Subcutaneous adipose tissue (tissue), 4 donors: Measurements from ENCODE around the gene GLYATL1. TPM values are rescaled to one million over a fixed set of nuclear protein-coding genes. Genes with fewer than 3 reads are reported as not detected.

Source experiments
- total RNA-seq, 4 donors: library from RNA; depleted of rRNA; stranded (reverse); fragments of >200 nt; gene quantifications; one replicate each; pipeline ENCODE4 v1.1.0, GENCODE V29; 2016
- TF ChIP-seq, protein P1 (sequence below): fragments of 450-650 bp; IDR thresholded peaks from one replicate; pipeline ENCODE4 v1.5.1; 2016; ENCODE audit warnings: low read depth, mild to moderate bottlenecking, control low read depth, antibody characterized with exemption, moderate library complexity

The GLYATL1 gene
- total RNA-seq: not detected

DNA sequence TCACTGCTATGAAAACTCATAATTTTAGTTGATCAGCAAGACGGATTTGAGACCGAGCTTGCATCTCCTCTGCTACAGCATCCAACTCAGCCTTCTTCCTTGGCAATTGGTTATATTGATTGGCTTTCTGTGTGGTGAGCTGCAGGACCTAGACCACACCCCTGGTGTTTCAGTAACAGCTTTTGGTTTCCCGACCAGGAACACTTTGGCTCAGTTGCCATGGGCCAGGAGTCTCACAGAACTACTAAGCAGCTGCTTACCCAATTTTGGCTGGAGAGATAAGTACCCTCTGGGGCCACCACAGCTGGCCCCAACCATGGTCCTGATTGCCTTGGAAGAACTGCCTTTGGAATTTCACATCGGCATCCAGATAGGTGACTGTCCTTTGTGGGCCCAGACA is at the start of gene GLYATL1:
GLYATL1 (plus strand) TSS at position 212 of the 400 bp plus-strand sequence. CDS start 7,600 bp downstream, outside the sequence.
- TF ChIP-seq, protein P1, sequence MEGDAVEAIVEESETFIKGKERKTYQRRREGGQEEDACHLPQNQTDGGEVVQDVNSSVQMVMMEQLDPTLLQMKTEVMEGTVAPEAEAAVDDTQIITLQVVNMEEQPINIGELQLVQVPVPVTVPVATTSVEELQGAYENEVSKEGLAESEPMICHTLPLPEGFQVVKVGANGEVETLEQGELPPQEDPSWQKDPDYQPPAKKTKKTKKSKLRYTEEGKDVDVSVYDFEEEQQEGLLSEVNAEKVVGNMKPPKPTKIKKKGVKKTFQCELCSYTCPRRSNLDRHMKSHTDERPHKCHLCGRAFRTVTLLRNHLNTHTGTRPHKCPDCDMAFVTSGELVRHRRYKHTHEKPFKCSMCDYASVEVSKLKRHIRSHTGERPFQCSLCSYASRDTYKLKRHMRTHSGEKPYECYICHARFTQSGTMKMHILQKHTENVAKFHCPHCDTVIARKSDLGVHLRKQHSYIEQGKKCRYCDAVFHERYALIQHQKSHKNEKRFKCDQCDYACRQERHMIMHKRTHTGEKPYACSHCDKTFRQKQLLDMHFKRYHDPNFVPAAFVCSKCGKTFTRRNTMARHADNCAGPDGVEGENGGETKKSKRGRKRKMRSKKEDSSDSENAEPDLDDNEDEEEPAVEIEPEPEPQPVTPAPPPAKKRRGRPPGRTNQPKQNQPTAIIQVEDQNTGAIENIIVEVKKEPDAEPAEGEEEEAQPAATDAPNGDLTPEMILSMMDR: no peak

DNA sequence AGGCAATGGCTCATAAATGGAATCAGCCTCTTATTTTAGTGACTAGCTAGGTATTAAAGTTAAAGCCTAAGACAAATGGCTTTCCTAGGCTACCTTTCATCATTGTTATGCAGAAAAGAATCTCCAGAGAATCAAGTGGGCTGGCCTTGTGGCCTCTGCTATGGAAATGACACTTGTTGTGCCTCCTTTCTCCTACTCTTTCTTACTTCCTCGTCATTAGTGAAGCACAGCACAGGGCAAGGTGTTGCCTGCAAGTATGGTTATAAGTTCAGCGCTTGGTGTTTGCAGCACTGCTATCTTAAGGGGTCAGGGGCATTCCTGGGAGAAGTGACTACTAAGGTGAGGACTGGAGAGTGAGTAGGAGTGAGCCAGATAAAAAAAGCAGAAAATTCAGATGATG is 45.4 kb upstream of the GLYATL1 start:
- TF ChIP-seq, protein P1: no peak

DNA sequence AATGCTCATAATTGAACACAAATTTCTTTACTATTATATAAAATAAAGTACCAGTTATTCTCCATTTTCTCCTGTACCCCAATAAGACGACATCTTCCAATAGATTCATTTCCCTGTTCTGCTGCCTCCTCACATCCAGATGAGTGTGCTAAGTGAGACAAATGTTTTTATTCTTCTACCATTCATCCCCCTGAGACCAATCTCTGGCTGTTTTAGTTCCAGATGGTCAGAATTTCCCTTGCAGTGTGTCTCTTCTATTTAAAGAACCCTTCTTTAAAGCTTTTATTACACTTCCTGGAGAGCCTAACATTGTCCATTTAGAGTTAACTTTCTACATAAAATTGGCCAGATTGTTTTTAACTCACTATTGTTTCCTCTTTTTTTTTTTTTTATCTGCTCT is 41.2 kb upstream of the GLYATL1 start:
- TF ChIP-seq, protein P1: no peak

GRCh38 chr11:58900479-58901420 is 38.5 kb upstream of the GLYATL1 start:
- TF ChIP-seq, protein P1: no peak

DNA sequence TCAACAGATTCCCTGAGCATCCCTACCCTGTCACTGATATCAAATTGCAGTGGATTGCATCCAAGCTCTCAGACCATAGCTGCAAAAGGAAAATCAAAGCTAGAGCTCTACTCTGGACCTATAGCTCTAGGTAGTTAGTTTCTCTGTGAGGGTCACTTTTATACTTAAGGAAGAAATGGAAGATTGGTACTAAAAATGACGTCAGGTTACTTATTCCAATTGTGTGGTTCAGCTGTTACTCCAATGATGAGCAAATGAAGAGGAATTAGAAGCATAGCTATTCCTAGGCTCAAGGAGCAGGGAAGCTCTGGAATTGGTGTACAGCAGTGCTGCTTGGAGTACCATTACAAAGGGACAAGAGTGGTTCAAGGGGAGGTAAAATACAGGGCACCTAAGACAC is 36.4 kb upstream of the GLYATL1 start:
- TF ChIP-seq, protein P1: no peak

DNA sequence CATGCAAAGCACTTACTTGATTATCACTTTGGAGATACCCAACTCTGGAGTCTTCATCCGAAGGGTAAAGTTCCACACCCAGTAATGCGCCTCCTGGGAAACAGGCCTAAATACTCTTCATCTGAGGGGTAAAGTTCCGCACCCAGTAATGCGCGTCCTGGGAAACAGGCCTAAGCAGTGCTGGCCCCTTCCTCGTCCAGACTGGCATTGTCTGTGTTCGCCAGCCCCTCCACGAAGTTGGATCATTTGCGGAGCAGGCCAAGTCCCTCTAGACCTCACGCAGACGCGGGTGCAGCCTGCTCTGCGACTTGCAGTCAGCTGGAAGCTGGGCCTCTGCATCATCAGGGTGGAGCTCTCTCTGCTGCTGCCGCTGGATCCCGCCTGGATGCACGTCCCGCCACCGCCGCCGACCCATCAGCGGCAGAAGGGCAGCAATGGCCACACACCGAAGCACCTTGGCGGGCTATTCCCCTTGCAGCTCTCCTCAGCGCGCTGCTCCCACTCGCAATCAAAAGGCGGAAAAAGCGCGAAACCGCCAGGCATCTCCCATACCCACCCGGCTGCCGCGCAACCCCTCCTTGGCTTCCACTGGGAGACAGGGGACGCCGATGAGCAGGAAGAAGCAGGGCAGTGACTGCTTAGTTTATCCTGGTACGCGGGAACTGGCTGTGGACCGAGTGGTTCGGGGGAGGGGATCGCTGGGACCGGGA is 34.1 kb upstream of the GLYATL1 start:
- TF ChIP-seq, protein P1: no peak
